GM23338 (cell line): ENCODE measurements around the gene DUSP1. TPM values are rescaled to one million over a fixed set of nuclear protein-coding genes. Genes with fewer than 3 reads are reported as not detected.

Experiments used
- ATAC-seq: fragments of 200-7000 bp; cut with Tn5 transposase; 3 replicates; pipeline ENCODE4 v1.9.1; 2020
- DNase-seq: peaks from one replicate; pipeline ENCODE4 v3.0.0-alpha.2; 2015; ENCODE audit warnings: low spot score
- H2AFZ ChIP-seq: fragments of 200-600 bp; sonication (generic); 2 replicates; pipeline ENCODE4 v1.8.0; 2016; ENCODE audit warnings: antibody characterized with exemption, mild to moderate bottlenecking, moderate library complexity
- H3F3A ChIP-seq: fragments of 200-600 bp; sonication (generic); replicated peaks from 2 replicates; pipeline ENCODE4 v1.8.0; 2017; ENCODE audit warnings: antibody characterized with exemption, mixed run types, low read depth
- H3K27ac ChIP-seq: fragments of 200-600 bp; sonication (generic); 2 replicates; pipeline ENCODE4 v1.6.1; 2016; ENCODE audit warnings: low read depth
- H3K27me3 ChIP-seq: fragments of 200-600 bp; sonication (generic); 2 replicates; pipeline ENCODE4 v1.8.0; 2016; ENCODE audit warnings: mild to moderate bottlenecking, mixed run types, moderate library complexity; ENCODE audit not compliant: insufficient read depth
- H3K36me3 ChIP-seq: fragments of 200-600 bp; sonication (generic); 2 replicates; pipeline ENCODE4 v1.8.0; 2016; ENCODE audit warnings: mild to moderate bottlenecking; ENCODE audit not compliant: insufficient read depth
- H3K4me1 ChIP-seq: fragments of 200-600 bp; sonication (generic); 2 replicates; pipeline ENCODE4 v1.8.0; 2016; ENCODE audit warnings: mild to moderate bottlenecking, moderate library complexity; ENCODE audit not compliant: insufficient read depth
- H3K4me2 ChIP-seq: fragments of 200-600 bp; sonication (generic); 2 replicates; pipeline ENCODE4 v1.7.1; 2017; ENCODE audit warnings: mixed run types
- H3K4me3 ChIP-seq: fragments of 200-600 bp; sonication (generic); 2 replicates; pipeline ENCODE4 v1.6.1; 2016; ENCODE audit warnings: mixed run types
- H3K79me2 ChIP-seq: fragments of 200-600 bp; sonication (generic); replicated peaks from 2 replicates; pipeline ENCODE4 v1.8.0; 2017; ENCODE audit warnings: mild to moderate bottlenecking; ENCODE audit not compliant: insufficient read depth
- H3K9me2 ChIP-seq: fragments of 200-600 bp; sonication (generic); 2 replicates; pipeline ENCODE4 v1.8.0; 2017; ENCODE audit not compliant: insufficient read depth
- H4K20me1 ChIP-seq: fragments of 200-600 bp; sonication (generic); replicated peaks from 2 replicates; pipeline ENCODE4 v1.8.0; 2017; ENCODE audit warnings: mild to moderate bottlenecking; ENCODE audit not compliant: insufficient read depth
- H3K27ac Mint-ChIP-seq: 2 replicates; pipeline ENCODE4 v1.8.0; 2020; ENCODE audit warnings: inconsistent platforms, mild to moderate bottlenecking, moderate library complexity, mixed read lengths
- H3K27me3 Mint-ChIP-seq: 3 replicates; pipeline ENCODE4 v1.8.0; 2022; ENCODE audit warnings: low read depth, mild to moderate bottlenecking, moderate library complexity, mixed read lengths, inconsistent platforms; ENCODE audit not compliant: insufficient read depth, poor library complexity
- H3K36me3 Mint-ChIP-seq: 3 replicates; pipeline ENCODE4 v1.8.0; 2021; ENCODE audit warnings: low read depth, mild to moderate bottlenecking, inconsistent platforms, moderate library complexity, mixed read lengths
- H3K4me1 Mint-ChIP-seq: 3 replicates; pipeline ENCODE4 v1.8.0; 2020; ENCODE audit warnings: mild to moderate bottlenecking, inconsistent platforms, mixed read lengths
- H3K4me3 Mint-ChIP-seq: 3 replicates; pipeline ENCODE4 v1.8.0; 2021; ENCODE audit warnings: moderate library complexity, mild to moderate bottlenecking, inconsistent platforms, mixed read lengths
- H3K9me3 Mint-ChIP-seq: 3 replicates; pipeline ENCODE4 v1.8.0; 2020; ENCODE audit warnings: moderate library complexity, mild to moderate bottlenecking, inconsistent platforms, mixed read lengths
- CREB1 ChIP-seq: fragments of 250-450 bp; sonication (Bioruptor Pico); IDR thresholded peaks from 2 replicates; pipeline ENCODE4 v1.5.0; 2020; ENCODE audit warnings: low read depth, mild to moderate bottlenecking, moderate library complexity
- EZH2 ChIP-seq: fragments of 200-600 bp; sonication (generic); IDR thresholded peaks from one replicate; pipeline ENCODE4 v1.8.0; 2017; ENCODE audit warnings: antibody characterized with exemption, mild to moderate bottlenecking, low read depth; ENCODE audit not compliant: unreplicated experiment
- EZH2phosphoT487 ChIP-seq: fragments of 200-600 bp; sonication (generic); IDR thresholded peaks from one replicate; pipeline ENCODE4 v1.8.1; 2018; ENCODE audit warnings: antibody characterized with exemption; ENCODE audit not compliant: unreplicated experiment
- JUNB ChIP-seq: IDR thresholded peaks from one replicate; pipeline ENCODE4 v1.6.1; 2016; ENCODE audit warnings: antibody characterized with exemption; ENCODE audit not compliant: unreplicated experiment
- NANOG ChIP-seq: IDR thresholded peaks from 2 replicates; pipeline ENCODE4 v1.6.1; 2016; ENCODE audit warnings: antibody characterized with exemption, borderline replicate concordance
- POLR2AphosphoS5 ChIP-seq: IDR thresholded peaks from 2 replicates; pipeline ENCODE4 v1.6.1; 2016; ENCODE audit warnings: antibody characterized with exemption, low read depth
- REST ChIP-seq: IDR thresholded peaks from one replicate; pipeline ENCODE4 v1.6.1; 2018; ENCODE audit warnings: antibody characterized with exemption; ENCODE audit not compliant: unreplicated experiment
- STAT1 ChIP-seq: IDR thresholded peaks from one replicate; pipeline ENCODE4 v1.6.1; 2016; ENCODE audit warnings: antibody characterized with exemption; ENCODE audit not compliant: unreplicated experiment
- ZNF114 ChIP-seq: fragments of 250-450 bp; sonication (Bioruptor Pico); IDR thresholded peaks from 2 replicates; pipeline ENCODE4 v1.5.0; 2020; ENCODE audit warnings: mild to moderate bottlenecking, moderate library complexity
- ZNF331 ChIP-seq: fragments of 250-450 bp; sonication (Bioruptor Pico); IDR thresholded peaks from 2 replicates; pipeline ENCODE4 v1.5.0; 2020; ENCODE audit warnings: low read depth, mild to moderate bottlenecking, moderate library complexity
- ZNF462 ChIP-seq: fragments of 250-450 bp; sonication (Bioruptor Pico); IDR thresholded peaks from 2 replicates; pipeline ENCODE4 v1.5.0; 2020; ENCODE audit warnings: mild to moderate bottlenecking, moderate library complexity
- polyA plus RNA-seq: library from polyadenylated mRNA; unstranded; fragments of >200 nt; fragmentation: Nextera tagmentation; extraction: Ambion mirVana; gene quantifications from 2 replicates; pipeline ENCODE4 v1.2.1, GENCODE V29; 2016
- total RNA-seq: library from RNA; depleted of rRNA; stranded (reverse); fragments of >200 nt; shearing (Covaris generic); gene quantifications from 2 replicates; pipeline ENCODE4 v1.2.3, GENCODE V29; 2014
- TF ChIP-seq, protein P1 (sequence below), 2 experiments: fragments of 200-600 bp in 1 of 2; sonication (generic) in 1 of 2; conservative IDR thresholded peaks; 2 replicates each; pipeline versions ENCODE4 v1.5.1 to v1.6.1; 2016 to 2017; ENCODE audit warnings: antibody characterized with exemption in 2 of 2, low read depth in 2 of 2, mild to moderate bottlenecking in 2 of 2, moderate library complexity in 1 of 2
- TF ChIP-seq, protein P2 (sequence below): IDR thresholded peaks from 2 replicates; pipeline ENCODE4 v1.6.1; 2016; ENCODE audit warnings: antibody characterized with exemption

DUSP1 gene
- total and polyA plus RNA-seq, 2 experiments from 2014 or later, result 9.7 to 17.2 TPM

DNA sequence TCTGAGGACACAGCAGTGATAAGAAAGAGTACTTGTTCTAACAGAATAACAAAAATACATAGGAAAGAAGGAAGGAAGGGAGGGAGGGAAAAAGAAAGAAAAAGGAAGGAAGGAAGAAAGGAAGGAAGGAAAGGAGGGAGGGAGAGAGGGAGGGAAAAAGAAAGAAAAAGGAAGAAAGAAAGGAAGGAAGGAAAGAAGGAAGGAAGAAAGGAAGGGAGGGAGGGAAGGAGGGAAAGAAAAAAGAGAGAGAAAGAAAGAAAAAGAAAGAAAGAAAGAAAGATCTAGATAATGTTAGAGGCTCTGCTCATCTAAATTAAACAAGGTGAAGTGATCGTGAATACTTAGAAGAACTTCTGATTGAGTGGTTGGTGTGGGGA lies 29.8 kb downstream of the DUSP1 start:
- Mint-ChIP-seq H3K27me3 (peaks cover 4% of the 10 kb centered on the region), H3K27ac (no peak overlapping the region), H3K4me3 (no peak overlapping the region), H3K36me3 (no peaks in the 10 kb centered on the region), H3K9me3 (no peaks in the 10 kb centered on the region), H3K4me1 (no peaks in the 10 kb centered on the region; the same call in 2 of the 3 replicates)
- H3K36me3 ChIP-seq, result no peaks in the 10 kb centered on the region
- H3K4me3 ChIP-seq, result no peak overlapping the region
- ATAC-seq (no peak), DNase-seq (no peak)
- H3K9me2 ChIP-seq, result no peaks in the 10 kb centered on the region
- no peak overlapping the region for H2AFZ ChIP-seq
- no peak for TF ChIP-seq EZH2
- TF ChIP-seq ZNF331 (CRISPR knock-in tag), result no peak
- no peak for TF ChIP-seq JUNB
- no peak for TF ChIP-seq ZNF462 (CRISPR knock-in tag)
- no peak for TF ChIP-seq REST
- no peak for TF ChIP-seq STAT1
- TF ChIP-seq POLR2AphosphoS5, result no peak
- TF ChIP-seq EZH2phosphoT487, result no peak
- TF ChIP-seq, protein P1, sequence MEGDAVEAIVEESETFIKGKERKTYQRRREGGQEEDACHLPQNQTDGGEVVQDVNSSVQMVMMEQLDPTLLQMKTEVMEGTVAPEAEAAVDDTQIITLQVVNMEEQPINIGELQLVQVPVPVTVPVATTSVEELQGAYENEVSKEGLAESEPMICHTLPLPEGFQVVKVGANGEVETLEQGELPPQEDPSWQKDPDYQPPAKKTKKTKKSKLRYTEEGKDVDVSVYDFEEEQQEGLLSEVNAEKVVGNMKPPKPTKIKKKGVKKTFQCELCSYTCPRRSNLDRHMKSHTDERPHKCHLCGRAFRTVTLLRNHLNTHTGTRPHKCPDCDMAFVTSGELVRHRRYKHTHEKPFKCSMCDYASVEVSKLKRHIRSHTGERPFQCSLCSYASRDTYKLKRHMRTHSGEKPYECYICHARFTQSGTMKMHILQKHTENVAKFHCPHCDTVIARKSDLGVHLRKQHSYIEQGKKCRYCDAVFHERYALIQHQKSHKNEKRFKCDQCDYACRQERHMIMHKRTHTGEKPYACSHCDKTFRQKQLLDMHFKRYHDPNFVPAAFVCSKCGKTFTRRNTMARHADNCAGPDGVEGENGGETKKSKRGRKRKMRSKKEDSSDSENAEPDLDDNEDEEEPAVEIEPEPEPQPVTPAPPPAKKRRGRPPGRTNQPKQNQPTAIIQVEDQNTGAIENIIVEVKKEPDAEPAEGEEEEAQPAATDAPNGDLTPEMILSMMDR (conservative IDR thresholded peaks at IDR 0.05; ENCODE audit: low read depth in 2 of 2), result no peak
- no peak for TF ChIP-seq NANOG
- TF ChIP-seq, protein P2, sequence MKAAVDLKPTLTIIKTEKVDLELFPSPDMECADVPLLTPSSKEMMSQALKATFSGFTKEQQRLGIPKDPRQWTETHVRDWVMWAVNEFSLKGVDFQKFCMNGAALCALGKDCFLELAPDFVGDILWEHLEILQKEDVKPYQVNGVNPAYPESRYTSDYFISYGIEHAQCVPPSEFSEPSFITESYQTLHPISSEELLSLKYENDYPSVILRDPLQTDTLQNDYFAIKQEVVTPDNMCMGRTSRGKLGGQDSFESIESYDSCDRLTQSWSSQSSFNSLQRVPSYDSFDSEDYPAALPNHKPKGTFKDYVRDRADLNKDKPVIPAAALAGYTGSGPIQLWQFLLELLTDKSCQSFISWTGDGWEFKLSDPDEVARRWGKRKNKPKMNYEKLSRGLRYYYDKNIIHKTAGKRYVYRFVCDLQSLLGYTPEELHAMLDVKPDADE, result no peak
- no peak for TF ChIP-seq ZNF114 (CRISPR knock-in tag)
- no peak for TF ChIP-seq CREB1
- H3K4me1 ChIP-seq, result no peaks in the 10 kb centered on the region
- no peaks in the 10 kb centered on the region for H4K20me1 ChIP-seq
- H3K27ac ChIP-seq, result no peak overlapping the region
- H3K79me2 ChIP-seq, result no peaks in the 10 kb centered on the region
- no peak overlapping the region for H3K4me2 ChIP-seq
- H3F3A ChIP-seq, result no peaks in the 10 kb centered on the region
- no peaks in the 10 kb centered on the region for H3K27me3 ChIP-seq
